GM19099 (cell line): ENCODE data around the gene HOXC10.

ENCODE experiments used
- POLR2A ChIP-seq: IDR thresholded peaks from 3 replicates; pipeline ENCODE4 v1.6.1; 2011; ENCODE audit warnings: low read depth; ENCODE audit not compliant: insufficient read length; ENCODE audit errors: extremely low read depth

The HOXC10 gene

DNA sequence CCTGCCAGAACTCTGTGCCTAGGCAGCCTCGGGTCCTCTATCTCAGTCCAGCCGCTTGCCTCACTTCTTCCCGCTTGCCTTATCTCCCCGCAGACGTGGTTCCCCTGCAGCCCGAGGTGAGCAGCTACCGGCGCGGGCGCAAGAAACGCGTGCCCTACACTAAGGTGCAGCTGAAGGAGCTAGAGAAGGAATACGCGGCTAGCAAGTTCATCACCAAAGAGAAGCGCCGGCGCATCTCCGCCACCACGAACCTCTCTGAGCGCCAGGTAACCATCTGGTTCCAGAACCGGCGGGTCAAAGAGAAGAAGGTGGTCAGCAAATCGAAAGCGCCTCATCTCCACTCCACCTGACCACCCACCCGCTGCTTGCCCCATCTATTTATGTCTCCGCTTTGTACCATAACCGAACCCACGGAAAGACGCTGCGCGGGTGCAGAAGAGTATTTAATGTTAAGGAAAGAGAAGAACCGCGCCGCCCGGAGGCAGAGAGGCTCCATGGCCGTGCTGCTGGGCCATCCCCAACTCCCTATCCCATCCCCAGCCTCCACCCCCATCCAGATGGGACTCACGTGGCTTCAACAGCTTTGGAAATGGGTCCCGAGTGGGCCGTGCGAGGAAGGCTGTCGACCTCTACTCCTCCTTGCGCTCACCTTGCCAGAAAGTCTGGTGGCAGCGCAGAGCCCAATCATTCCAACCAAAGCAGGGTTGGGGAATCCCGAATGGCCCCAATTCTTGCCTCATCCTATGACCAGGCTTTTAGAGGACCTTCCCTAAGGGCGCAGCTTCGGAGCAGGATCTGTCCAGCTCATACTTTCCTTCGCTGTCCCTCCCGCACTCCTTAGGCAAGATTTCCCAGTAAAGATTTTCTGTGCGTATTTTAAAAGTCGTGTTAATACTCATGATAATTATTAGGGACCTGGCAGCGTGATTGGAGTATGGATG lies 39.8 kb upstream of the HOXC10 start:
- no peak for TF ChIP-seq POLR2A

DNA sequence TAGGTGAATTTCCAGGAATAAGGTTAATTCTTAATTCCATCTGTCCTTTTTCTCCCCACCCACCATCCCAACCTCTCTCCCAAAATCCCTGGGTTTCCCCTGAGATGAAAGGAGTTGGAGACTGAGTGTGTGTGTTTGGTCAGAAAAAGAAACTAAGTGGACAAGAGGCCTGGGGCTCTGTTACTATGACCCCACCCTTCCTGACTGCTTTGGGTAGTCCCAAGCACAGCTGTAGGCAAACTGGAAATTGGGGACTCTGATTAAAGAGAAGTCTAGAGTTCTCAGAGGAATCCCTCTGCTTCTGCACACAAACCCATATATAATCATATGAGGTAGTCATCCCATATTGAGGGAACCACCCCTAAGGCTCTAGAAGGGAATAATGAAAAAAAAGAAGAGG lies 37.2 kb upstream of the HOXC10 start:
- no peak for TF ChIP-seq POLR2A

DNA sequence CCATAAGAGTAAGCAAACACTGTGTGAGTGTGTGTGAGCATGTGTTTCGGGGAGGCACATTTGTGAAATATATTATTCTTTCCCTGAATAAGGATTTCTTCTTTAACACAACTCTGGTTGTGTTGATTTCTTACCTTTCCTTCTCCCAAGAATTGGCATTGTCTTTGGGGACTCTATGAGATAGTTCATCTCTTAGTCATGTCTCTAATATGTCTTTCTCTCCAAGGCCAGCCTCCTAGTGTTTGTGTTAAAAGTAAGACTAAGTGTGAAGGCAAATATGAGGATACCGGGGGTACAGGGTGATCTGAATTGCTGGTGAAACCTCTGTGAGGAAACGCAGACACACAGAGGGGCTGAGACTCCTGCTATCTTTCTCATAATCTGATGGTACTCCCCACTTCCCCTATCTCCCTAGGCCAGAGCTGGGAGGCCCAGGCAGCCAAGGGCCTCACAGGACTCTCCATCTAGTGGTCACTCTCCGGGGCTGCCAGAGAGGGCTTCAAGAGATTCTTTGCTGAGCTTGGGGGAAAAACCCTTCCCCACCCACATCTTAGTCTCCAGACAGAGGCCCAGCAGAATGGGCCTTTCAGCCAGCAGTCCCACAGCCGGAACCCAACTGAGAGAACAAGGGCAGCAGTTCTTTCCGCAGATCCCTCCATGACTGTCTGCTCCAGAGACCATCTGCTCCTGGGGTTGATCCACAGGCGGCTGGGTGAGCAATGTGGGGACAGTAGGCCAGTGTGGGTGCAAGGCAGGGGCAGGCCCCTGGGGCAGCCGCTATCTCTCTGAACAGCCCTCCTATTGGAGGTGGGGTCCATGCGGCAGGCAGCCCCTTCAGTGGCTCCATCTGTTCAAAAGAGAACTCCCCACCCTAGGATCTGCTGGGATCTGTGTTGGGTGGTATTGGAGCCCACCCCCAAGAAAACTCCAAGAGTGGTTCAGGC lies 36.0 kb upstream of the HOXC10 start:
- TF ChIP-seq POLR2A = no peak

DNA sequence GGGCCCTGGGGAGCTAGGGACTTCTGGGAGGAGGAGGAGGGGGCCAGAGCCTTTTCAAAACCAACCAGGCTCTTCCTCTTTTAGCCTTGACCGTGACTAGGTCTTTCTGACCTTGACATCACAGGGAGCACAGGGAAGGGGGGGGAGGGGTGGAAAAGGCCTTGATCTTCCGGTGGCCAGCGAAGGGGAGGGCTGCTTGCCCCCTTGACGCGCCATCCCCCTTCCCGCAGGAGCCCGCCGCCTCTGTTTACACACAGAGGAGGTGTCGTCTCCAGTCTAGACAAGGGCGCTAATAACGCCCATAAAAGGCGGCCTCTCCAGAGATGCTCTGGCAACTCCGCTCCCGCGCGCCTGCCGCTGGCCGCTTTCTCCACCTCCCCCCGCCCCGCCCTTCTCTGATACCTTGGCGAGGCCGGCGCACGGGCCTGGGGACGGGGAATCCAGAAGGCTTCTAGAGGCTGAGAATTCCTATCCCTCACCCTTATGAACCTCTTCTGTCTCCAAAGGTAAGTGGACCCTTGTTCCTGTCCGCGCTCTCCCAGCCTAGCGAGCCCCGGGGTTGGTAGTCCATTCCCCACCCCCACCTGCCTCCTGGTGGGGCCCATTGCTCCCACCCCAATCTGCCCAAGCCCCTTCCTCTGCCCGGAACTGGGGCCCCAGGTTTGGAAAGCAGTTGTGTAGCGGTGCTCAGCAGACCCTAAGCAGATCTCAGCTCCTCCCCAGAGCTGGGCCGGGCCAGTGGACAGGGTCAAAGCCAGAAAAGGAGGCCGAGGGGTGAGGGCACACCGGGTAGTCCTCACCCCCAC lies 35.1 kb upstream of the HOXC10 start:
- TF ChIP-seq POLR2A = no peak

DNA sequence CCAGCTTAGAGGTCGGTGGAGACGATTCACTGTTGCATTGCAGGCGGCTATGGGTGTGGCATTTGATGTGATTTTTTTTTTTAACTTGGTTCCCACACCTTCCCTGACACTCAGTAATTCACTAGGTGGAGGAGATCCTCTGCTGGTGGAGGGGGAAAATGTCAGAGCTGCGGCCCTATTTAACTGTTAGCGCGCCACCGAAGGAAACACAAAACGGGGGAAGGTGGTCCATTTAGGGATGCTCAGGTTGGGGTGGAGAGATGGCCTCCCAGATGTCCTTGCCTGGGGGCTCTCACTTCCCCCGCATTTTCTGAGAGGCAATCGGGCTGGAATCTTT lies 34.5 kb upstream of the HOXC10 start:
- TF ChIP-seq POLR2A = no peak

DNA sequence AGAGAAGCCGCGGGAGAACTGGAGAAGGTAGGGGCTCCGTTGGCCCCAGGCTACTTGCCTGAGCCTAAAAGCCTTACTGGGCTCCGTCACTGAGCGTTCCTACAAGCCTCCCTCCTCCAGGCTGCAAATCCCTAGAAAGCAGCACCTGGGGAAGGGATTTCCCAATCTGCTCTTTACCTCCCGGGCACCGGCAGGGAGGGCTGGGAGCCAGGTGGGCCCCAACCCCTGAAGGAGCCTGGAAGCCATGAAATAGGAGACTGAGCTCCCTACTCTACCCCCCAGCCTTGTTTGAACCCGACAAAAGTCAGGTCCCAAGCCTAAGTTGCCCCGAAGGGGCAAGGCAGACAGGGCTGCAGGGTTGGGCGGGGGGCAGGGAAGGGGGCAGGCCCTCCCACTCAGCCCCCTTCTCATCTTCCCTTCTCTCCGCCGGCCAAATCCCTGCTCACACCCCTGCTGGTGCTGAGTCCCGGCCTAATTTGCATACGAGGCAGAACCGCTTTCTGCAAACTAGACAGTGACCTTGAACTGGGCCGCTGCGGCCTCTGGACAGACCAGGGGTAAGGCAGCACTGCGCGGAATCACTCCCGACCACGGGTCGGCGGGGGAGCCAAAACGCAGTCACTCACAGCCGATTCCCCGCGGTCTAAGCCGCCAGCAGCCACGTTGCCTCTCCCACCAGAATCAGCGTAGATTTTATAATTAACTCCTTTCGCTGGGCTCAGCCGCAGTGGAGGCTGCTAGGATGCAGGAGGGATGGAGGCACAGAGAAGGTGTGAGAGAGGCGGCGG lies 34.0 kb upstream of the HOXC10 start:
- TF ChIP-seq POLR2A = no peak

DNA sequence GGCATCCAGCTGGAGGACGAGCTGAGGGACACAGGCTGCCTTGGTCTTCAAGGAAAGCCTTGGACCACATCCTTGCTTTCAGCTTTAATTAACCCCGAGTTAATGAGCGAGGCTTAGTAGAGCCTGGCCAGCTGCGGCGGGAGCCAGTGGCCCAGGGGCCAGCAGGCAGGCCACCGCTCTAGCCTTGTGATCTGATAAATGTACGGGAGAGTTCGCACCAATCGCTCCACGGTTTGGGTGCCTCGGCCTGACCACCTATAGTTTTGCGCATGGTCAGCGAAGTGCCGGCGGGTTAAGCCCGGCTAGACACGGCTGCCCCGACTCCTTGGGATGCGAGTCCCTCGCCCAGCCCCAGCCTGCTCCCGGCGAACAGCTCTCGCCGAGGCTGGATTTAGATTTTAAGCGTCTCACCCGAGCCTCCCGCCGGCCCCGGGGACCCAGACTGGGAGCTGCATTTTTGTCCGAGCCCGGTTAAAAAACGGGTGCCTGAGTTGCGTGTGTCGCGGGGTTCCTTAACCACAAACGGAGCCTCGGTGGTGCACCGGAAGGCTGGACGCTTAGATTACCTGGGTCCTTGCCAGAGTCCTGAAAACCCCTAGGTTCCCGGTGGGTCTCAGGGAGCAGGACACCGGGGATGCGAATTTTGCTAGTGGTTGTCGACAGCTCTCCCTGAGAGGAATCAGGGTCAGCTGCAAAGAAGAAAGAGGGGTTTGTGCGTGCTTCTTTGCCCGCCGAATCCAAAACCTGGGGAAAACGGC lies 33.2 kb upstream of the HOXC10 start:
- no peak for TF ChIP-seq POLR2A

DNA sequence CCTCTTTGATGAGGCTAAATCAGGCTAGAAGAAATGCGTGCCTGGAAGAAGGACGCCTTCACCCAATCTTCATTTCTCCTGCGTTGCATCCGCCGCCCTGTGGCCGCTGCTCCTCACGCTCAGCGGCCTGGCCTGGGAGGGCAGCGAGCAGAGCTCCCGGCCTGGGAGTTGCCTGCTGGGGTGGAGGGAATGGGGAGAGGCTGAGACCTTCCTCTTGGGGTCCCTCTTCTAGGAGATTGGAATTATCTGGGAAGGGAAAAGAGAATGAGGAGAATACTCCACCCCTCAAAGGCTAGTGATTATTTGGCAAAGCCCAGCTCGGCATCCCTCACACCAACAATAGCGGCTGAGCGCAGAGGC lies 32.6 kb upstream of the HOXC10 start:
- TF ChIP-seq POLR2A = no peak

DNA sequence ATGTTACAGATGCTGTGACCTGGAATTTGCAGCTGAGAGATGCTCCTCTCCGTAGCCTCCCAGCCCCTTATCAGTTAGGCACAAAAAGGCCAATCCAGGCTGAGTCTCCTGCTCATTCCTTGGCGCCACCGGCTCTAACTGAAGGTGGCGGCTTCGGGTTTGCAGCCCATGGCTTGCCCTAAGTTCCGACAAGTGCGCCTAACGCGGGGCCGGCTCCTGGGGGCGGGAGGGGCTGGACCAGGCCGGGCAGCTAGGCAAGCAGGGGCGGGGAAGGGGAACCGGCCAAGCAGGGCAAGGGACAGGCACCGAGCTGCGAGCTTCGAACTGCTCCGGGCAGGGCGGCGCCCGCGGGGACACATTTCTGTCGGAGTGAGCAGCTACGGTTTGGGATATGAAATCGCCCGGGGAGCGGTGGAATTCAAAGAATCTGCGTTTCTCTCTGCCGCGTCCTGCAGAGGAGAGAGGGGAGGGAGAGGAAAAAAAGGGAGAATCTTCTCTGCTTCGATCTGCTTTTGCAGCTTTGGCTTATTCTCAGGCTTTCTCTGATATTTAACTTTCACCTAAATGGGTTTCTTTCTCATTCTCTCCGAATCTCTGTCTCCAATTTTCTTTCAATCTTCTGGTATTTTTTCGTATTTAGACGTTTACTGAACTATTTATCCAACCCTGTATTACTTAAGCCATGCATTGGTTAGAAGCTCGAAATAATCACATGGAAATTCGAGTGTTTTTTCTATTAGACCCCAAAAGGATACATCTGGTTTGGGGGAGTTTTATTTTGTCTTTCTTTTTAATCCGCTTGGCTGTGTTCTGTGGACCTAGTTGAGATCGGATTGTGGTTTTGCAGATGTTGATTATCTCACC lies 31.8 kb upstream of the HOXC10 start:
- TF ChIP-seq POLR2A = no peak

DNA sequence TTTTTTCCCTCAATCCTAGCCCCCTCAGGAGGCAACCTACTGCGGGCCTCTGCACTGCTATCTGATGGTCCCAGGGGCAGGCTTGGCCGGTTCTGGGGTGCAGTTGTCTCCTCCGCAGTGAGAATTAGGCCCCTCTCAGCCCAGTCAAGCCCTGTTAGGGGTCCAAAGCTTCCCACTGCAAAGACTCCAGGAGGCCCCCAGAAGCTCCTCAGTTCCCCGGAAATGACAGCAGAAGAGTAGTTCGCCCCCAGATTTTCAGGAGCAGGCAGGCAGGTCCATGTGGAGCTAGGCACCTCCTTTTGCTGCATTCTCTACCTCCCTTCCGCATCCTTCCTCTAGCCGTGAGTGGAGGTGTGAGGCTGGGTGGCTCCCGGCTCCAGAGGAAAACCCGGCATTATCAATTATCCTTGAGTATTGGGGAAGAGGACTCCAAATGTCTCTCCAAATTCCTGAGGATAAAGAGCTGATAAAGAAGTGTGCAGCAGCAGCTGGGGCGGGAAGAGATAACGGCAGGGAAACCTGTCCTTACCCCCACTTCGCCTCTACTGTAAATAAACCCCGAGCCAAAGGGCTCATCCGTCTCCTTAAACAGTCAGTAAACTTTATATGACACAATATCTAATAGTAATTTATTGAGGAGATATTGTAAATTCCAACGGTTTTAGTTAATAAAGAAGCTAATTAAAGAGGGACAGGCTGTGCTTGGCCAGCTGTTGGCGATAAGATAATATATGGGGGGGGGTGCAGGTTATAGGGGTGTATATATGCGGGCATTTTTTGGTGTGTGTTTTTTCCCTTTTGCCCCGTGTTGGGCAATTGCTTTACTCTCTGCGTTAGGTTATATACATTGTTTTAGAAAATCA lies 30.9 kb upstream of the HOXC10 start:
- TF ChIP-seq POLR2A = no peak

DNA sequence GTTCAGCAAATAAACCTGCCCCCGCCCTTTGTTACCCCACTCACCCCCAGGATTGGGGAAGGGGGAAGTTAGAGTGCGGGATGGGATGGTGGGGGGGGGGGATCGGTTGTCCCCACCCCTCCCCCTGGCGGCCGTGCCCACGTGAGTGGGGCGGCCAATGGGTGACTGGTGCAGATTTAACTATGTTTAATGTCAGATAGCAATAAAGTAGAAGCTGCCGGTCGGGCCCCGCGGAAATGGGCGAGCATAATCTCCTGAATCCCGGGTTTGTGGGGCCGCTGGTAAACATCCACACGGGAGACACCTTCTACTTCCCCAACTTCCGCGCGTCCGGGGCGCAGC lies 30.3 kb upstream of the HOXC10 start, which contains the start of gene HOXC12:
Gene HOXC12 (plus strand): TSS at position 210 of the 342 bp plus-strand sequence. CDS start 27 bp downstream, at position 237.
- TF ChIP-seq POLR2A = no peak
